Measurements from ENCODE around the gene PDE4D.

GRCh38 chr5:59385700-59386099 is 507.8 kb downstream of the PDE4D start:
- no peak for TF ChIP-seq SP1 (IDR thresholded peaks at IDR 0.05)
- no peak for TF ChIP-seq CTBP1 (IDR thresholded peaks at IDR 0.05; ENCODE audit: borderline replicate concordance)
- TF ChIP-seq BHLHE40 (IDR thresholded peaks at IDR 0.05; ENCODE audit: borderline replicate concordance) = no peak
- no peak for TF ChIP-seq PKNOX1 (IDR thresholded peaks at IDR 0.05)
- no peak for TF ChIP-seq L3MBTL2 (conservative IDR thresholded peaks at IDR 0.05)

Data from HEK293T (cell line).